22Rv1 (cell line): ENCODE results near the gene NRXN3.

Experiments
- H3K27ac ChIP-seq: fragments of 450-650 bp; 2 replicates; pipeline ENCODE4 v1.5.1; 2017
- CTCF ChIP-seq: fragments of 450-650 bp; IDR thresholded peaks from 2 replicates; pipeline ENCODE4 v1.5.1; 2017; ENCODE audit warnings: mild to moderate bottlenecking
- ZFX ChIP-seq: fragments of 450-650 bp; IDR thresholded peaks from 2 replicates; pipeline ENCODE4 v1.6.1; 2017; ENCODE audit warnings: antibody characterized with exemption, borderline replicate concordance

Gene NRXN3

GRCh38 chr14:79037593-79037992 lies 867.4 kb downstream of the NRXN3 start:
- H3K27ac ChIP-seq, result no peak overlapping the region
- TF ChIP-seq CTCF (no peak), ZFX (no peak)

GRCh38 chr14:79040790-79041189 lies 870.6 kb downstream of the NRXN3 start:
- H3K27ac ChIP-seq, result no peak overlapping the region
- TF ChIP-seq ZFX, result no peak
- TF ChIP-seq CTCF, result no peak

- TF ChIP-seq CTCF (no peak), ZFX (no peak)
- no peak overlapping the region for H3K27ac ChIP-seq
Observed at GRCh38 chr14:79043194-79043889, 873.2 kb downstream of the NRXN3 start.

GRCh38 chr14:79044894-79045624 lies 874.9 kb downstream of the NRXN3 start:
- H3K27ac ChIP-seq, result no peak overlapping the region
- TF ChIP-seq CTCF (no peak), ZFX (no peak)

GRCh38 chr14:79050787-79051727 lies 880.9 kb downstream of the NRXN3 start:
- TF ChIP-seq ZFX (no peak), CTCF (no peak)

GRCh38 chr14:79051742-79052141 lies 881.6 kb downstream of the NRXN3 start:
- no peak overlapping the region for H3K27ac ChIP-seq
- TF ChIP-seq CTCF, result no peak
- TF ChIP-seq ZFX, result no peak

More at GRCh38 chr14:79050787-79051727, 880.9 kb downstream of the NRXN3 start:
- no peak overlapping the region for H3K27ac ChIP-seq
